Measurements from ENCODE around the gene ZNF536.

DNA sequence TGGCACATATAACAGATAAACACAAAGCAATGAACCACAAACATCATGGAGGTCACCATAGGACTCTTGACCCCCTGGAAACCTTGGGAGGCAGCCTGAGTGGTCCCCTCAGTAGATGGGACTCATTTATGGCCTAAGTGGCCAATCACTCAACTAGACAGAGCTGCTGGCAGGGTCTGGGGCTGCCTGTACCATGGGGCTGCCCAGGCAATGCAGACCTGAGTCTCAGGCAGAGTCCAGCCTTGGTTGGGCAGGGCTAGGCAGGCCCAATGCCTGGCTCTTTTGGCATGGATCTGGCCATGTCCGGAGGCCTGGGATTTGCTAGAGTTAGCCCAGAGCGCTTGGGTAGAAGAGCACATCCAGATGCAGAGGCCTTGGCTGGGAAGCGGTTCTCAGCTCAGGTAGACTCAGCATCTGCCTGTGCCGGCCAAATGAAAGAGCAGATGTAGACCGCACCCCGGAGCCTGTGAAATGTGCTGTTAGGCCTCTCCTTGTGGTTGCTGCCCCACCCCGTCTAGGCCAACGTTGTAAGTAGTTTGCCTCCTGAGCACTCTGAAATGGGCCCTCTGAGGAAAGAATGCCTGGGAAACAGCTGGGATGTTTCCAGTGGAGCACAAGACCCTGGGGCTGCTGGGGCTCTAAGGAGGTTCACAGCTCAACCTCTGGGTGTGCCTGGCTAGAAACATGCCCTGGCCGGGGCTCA, 171.2 kb downstream of the ZNF536 start:
- TF ChIP-seq, protein P1, sequence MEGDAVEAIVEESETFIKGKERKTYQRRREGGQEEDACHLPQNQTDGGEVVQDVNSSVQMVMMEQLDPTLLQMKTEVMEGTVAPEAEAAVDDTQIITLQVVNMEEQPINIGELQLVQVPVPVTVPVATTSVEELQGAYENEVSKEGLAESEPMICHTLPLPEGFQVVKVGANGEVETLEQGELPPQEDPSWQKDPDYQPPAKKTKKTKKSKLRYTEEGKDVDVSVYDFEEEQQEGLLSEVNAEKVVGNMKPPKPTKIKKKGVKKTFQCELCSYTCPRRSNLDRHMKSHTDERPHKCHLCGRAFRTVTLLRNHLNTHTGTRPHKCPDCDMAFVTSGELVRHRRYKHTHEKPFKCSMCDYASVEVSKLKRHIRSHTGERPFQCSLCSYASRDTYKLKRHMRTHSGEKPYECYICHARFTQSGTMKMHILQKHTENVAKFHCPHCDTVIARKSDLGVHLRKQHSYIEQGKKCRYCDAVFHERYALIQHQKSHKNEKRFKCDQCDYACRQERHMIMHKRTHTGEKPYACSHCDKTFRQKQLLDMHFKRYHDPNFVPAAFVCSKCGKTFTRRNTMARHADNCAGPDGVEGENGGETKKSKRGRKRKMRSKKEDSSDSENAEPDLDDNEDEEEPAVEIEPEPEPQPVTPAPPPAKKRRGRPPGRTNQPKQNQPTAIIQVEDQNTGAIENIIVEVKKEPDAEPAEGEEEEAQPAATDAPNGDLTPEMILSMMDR (CRISPR knock-in tag; IDR thresholded peaks at IDR 0.05), result no peak
- TF ChIP-seq SATB2 (CRISPR knock-in tag; IDR thresholded peaks at IDR 0.05) (no peak), MAZ (IDR thresholded peaks at IDR 0.05; ENCODE audit: borderline replicate concordance, low read depth, low read length) (no peak), MAZ (CRISPR knock-in tag; IDR thresholded peaks at IDR 0.05; ENCODE audit: low read depth) (no peak), YY1 (IDR thresholded peaks at IDR 0.05; ENCODE audit: insufficient read depth, insufficient replicate concordance, low read depth, low read length) (no peak), CREM (IDR thresholded peaks at IDR 0.05) (no peak), CREM (CRISPR knock-in tag; IDR thresholded peaks at IDR 0.05) (no peak), JUNB (CRISPR knock-in tag; IDR thresholded peaks at IDR 0.05; ENCODE audit: borderline replicate concordance) (no peak), FOXA1 (IDR thresholded peaks at IDR 0.05) (no peak), FOXA1 (CRISPR knock-in tag; IDR thresholded peaks at IDR 0.05) (no peak), POLR2A (IDR thresholded peaks at IDR 0.05; ENCODE audit: insufficient read depth in 1 of 2, low read depth in 2 of 2, low read length in 2 of 2) (no peak)
- TF ChIP-seq, protein P2, sequence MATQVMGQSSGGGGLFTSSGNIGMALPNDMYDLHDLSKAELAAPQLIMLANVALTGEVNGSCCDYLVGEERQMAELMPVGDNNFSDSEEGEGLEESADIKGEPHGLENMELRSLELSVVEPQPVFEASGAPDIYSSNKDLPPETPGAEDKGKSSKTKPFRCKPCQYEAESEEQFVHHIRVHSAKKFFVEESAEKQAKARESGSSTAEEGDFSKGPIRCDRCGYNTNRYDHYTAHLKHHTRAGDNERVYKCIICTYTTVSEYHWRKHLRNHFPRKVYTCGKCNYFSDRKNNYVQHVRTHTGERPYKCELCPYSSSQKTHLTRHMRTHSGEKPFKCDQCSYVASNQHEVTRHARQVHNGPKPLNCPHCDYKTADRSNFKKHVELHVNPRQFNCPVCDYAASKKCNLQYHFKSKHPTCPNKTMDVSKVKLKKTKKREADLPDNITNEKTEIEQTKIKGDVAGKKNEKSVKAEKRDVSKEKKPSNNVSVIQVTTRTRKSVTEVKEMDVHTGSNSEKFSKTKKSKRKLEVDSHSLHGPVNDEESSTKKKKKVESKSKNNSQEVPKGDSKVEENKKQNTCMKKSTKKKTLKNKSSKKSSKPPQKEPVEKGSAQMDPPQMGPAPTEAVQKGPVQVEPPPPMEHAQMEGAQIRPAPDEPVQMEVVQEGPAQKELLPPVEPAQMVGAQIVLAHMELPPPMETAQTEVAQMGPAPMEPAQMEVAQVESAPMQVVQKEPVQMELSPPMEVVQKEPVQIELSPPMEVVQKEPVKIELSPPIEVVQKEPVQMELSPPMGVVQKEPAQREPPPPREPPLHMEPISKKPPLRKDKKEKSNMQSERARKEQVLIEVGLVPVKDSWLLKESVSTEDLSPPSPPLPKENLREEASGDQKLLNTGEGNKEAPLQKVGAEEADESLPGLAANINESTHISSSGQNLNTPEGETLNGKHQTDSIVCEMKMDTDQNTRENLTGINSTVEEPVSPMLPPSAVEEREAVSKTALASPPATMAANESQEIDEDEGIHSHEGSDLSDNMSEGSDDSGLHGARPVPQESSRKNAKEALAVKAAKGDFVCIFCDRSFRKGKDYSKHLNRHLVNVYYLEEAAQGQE (IDR thresholded peaks at IDR 0.05; ENCODE audit: borderline replicate concordance in 1 of 2, low read depth in 1 of 2, low read length in 2 of 2), result no peak
- TF ChIP-seq, protein P3, sequence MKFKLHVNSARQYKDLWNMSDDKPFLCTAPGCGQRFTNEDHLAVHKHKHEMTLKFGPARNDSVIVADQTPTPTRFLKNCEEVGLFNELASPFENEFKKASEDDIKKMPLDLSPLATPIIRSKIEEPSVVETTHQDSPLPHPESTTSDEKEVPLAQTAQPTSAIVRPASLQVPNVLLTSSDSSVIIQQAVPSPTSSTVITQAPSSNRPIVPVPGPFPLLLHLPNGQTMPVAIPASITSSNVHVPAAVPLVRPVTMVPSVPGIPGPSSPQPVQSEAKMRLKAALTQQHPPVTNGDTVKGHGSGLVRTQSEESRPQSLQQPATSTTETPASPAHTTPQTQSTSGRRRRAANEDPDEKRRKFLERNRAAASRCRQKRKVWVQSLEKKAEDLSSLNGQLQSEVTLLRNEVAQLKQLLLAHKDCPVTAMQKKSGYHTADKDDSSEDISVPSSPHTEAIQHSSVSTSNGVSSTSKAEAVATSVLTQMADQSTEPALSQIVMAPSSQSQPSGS (CRISPR knock-in tag; IDR thresholded peaks at IDR 0.05), result no peak
